H1 (cell line): ENCODE data around the gene RPS6KA5. TPM values are rescaled to one million over a fixed set of nuclear protein-coding genes. Genes with fewer than 3 reads are reported as not detected.

Experiments used
- SIX5 ChIP-seq: IDR thresholded peaks from 2 replicates; pipeline ENCODE4 v1.6.1; 2011; ENCODE audit warnings: mild to moderate bottlenecking, low read depth, low read length
- polyA plus RNA-seq, 7 experiments: library from polyadenylated mRNA; depleted of rRNA in 3 of 7; stranded (reverse) in 5 of 7; unstranded in 2 of 7; fragments of >200 nt in 5 of 7; fragments of 200-250 nt in 2 of 7; gene quantifications; 1 replicate in 5 of 7; 2 replicates in 1 of 7; 4 replicates in 1 of 7; pipeline versions ENCODE4 v1.2.1 to v1.2.3, GENCODE V29; 2011 to 2013; ENCODE audit warnings: missing spikeins in 2 of 7, mixed read lengths in 2 of 7
- total RNA-seq: library from RNA; stranded (reverse); fragmentation: NEBNext Ultra II Directional; extraction: Animal tissue kit (Norgen Biotek cat#: 25700); gene quantifications from 2 replicates; pipeline ENCODE4 v1.2.1, GENCODE V29; 2021
- TF ChIP-seq, protein P1 (sequence below): fragments of 300-600 bp; sonication (generic); IDR thresholded peaks from 2 replicates; pipeline ENCODE4 v1.7.1; 2012; ENCODE audit warnings: low read length, moderate library complexity, mild to moderate bottlenecking, inconsistent platforms; ENCODE audit not compliant: insufficient replicate concordance

The RPS6KA5 gene
- total and polyA plus RNA-seq, 2 of the 8 experiments (the other 6 are each of a cell fraction or from before 2014, with no cell fraction given): 0.85 to 3.1 TPM

DNA sequence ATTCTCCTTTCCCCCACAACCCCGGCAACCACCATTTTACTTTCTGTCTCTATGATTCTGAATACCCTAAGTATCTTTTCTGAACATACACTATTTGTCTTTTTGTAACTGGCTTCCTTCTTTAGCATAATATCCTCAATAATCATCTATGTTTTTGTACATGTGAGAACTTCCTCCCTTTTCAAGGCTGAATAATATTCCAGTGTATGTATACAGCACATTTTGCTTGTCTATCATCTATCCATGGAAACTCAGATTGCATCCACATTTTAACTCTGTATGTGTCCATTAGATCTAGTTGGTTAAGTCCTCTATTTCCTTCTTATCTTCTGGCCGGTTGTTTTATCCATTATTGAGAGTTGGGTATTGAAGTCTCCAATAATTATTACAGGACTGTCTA is 180.2 kb downstream of the RPS6KA5 start (continued):
- TF ChIP-seq, protein P1, sequence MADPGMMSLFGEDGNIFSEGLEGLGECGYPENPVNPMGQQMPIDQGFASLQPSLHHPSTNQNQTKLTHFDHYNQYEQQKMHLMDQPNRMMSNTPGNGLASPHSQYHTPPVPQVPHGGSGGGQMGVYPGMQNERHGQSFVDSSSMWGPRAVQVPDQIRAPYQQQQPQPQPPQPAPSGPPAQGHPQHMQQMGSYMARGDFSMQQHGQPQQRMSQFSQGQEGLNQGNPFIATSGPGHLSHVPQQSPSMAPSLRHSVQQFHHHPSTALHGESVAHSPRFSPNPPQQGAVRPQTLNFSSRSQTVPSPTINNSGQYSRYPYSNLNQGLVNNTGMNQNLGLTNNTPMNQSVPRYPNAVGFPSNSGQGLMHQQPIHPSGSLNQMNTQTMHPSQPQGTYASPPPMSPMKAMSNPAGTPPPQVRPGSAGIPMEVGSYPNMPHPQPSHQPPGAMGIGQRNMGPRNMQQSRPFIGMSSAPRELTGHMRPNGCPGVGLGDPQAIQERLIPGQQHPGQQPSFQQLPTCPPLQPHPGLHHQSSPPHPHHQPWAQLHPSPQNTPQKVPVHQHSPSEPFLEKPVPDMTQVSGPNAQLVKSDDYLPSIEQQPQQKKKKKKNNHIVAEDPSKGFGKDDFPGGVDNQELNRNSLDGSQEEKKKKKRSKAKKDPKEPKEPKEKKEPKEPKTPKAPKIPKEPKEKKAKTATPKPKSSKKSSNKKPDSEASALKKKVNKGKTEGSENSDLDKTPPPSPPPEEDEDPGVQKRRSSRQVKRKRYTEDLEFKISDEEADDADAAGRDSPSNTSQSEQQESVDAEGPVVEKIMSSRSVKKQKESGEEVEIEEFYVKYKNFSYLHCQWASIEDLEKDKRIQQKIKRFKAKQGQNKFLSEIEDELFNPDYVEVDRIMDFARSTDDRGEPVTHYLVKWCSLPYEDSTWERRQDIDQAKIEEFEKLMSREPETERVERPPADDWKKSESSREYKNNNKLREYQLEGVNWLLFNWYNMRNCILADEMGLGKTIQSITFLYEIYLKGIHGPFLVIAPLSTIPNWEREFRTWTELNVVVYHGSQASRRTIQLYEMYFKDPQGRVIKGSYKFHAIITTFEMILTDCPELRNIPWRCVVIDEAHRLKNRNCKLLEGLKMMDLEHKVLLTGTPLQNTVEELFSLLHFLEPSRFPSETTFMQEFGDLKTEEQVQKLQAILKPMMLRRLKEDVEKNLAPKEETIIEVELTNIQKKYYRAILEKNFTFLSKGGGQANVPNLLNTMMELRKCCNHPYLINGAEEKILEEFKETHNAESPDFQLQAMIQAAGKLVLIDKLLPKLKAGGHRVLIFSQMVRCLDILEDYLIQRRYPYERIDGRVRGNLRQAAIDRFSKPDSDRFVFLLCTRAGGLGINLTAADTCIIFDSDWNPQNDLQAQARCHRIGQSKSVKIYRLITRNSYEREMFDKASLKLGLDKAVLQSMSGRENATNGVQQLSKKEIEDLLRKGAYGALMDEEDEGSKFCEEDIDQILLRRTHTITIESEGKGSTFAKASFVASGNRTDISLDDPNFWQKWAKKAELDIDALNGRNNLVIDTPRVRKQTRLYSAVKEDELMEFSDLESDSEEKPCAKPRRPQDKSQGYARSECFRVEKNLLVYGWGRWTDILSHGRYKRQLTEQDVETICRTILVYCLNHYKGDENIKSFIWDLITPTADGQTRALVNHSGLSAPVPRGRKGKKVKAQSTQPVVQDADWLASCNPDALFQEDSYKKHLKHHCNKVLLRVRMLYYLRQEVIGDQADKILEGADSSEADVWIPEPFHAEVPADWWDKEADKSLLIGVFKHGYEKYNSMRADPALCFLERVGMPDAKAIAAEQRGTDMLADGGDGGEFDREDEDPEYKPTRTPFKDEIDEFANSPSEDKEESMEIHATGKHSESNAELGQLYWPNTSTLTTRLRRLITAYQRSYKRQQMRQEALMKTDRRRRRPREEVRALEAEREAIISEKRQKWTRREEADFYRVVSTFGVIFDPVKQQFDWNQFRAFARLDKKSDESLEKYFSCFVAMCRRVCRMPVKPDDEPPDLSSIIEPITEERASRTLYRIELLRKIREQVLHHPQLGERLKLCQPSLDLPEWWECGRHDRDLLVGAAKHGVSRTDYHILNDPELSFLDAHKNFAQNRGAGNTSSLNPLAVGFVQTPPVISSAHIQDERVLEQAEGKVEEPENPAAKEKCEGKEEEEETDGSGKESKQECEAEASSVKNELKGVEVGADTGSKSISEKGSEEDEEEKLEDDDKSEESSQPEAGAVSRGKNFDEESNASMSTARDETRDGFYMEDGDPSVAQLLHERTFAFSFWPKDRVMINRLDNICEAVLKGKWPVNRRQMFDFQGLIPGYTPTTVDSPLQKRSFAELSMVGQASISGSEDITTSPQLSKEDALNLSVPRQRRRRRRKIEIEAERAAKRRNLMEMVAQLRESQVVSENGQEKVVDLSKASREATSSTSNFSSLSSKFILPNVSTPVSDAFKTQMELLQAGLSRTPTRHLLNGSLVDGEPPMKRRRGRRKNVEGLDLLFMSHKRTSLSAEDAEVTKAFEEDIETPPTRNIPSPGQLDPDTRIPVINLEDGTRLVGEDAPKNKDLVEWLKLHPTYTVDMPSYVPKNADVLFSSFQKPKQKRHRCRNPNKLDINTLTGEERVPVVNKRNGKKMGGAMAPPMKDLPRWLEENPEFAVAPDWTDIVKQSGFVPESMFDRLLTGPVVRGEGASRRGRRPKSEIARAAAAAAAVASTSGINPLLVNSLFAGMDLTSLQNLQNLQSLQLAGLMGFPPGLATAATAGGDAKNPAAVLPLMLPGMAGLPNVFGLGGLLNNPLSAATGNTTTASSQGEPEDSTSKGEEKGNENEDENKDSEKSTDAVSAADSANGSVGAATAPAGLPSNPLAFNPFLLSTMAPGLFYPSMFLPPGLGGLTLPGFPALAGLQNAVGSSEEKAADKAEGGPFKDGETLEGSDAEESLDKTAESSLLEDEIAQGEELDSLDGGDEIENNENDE: no peak
- no peak for TF ChIP-seq SIX5
